Astrocyte (in vitro differentiated cells and primary cell): ENCODE measurements around the gene CDC42BPG. TPM values are rescaled to one million over a fixed set of nuclear protein-coding genes. Genes with fewer than 3 reads are reported as not detected.

Experiments used
- DNase-seq: peaks from one replicate; pipeline ENCODE4 v3.0.0-alpha.2; 2010; ENCODE audit warnings: low read depth
- FAIRE-seq: peaks from 2 replicates; lab custom pipeline; 2011; peaks lifted over from hg19 to GRCh38; lab: Jason Lieb, UNC
- H2AFZ ChIP-seq: 2 replicates; pipeline ENCODE4 v1.6.0; 2012; ENCODE audit warnings: low read depth, low read length, inconsistent platforms
- H3K27ac ChIP-seq: 2 replicates; pipeline ENCODE4 v1.5.1; 2011; ENCODE audit warnings: low read depth, low read length, inconsistent platforms
- H3K27me3 ChIP-seq: 2 replicates; pipeline ENCODE4 v1.6.0; 2011; ENCODE audit warnings: low read length, inconsistent platforms; ENCODE audit not compliant: insufficient read depth
- H3K36me3 ChIP-seq: 2 replicates; pipeline ENCODE4 v1.5.1; 2011; ENCODE audit warnings: low read length, inconsistent platforms; ENCODE audit not compliant: insufficient read depth
- H3K4me1 ChIP-seq: 2 replicates; pipeline ENCODE4 v1.5.1; 2011; ENCODE audit warnings: low read length, inconsistent platforms; ENCODE audit not compliant: insufficient read depth
- H3K4me2 ChIP-seq: 2 replicates; pipeline ENCODE4 v1.6.0; 2012; ENCODE audit warnings: low read length, inconsistent platforms
- H3K4me3 ChIP-seq: 2 replicates; pipeline ENCODE4 v1.5.1; 2011; ENCODE audit warnings: low read depth, mild to moderate bottlenecking, low read length, inconsistent platforms; ENCODE audit not compliant: insufficient read depth
- H3K79me2 ChIP-seq: 2 replicates; pipeline ENCODE4 v1.6.0; 2012; ENCODE audit warnings: mild to moderate bottlenecking, low read length, inconsistent platforms; ENCODE audit not compliant: insufficient read depth
- H3K9ac ChIP-seq: 2 replicates; pipeline ENCODE4 v1.6.0; 2012; ENCODE audit warnings: mild to moderate bottlenecking, low read length, inconsistent platforms
- H3K9me3 ChIP-seq: 2 replicates; pipeline ENCODE4 v1.5.1; 2012; ENCODE audit warnings: low read depth, mild to moderate bottlenecking, low read length, inconsistent platforms; ENCODE audit not compliant: insufficient read depth
- H4K20me1 ChIP-seq: 2 replicates; pipeline ENCODE4 v1.6.0; 2012; ENCODE audit warnings: low read length, inconsistent platforms; ENCODE audit not compliant: insufficient read depth
- H3K27ac Mint-ChIP-seq: one replicate; pipeline ENCODE4 v1.8.0; 2021; ENCODE audit warnings: mild to moderate bottlenecking, mixed read lengths; ENCODE audit not compliant: unreplicated experiment
- H3K27me3 Mint-ChIP-seq: one replicate; pipeline ENCODE4 v1.8.0; 2021; ENCODE audit warnings: low read depth, mixed read lengths; ENCODE audit not compliant: unreplicated experiment
- H3K36me3 Mint-ChIP-seq: one replicate; pipeline ENCODE4 v1.8.0; 2021; ENCODE audit warnings: low read depth, mixed read lengths; ENCODE audit not compliant: unreplicated experiment
- H3K4me1 Mint-ChIP-seq: one replicate; pipeline ENCODE4 v1.8.0; 2021; ENCODE audit warnings: low read depth, mixed read lengths; ENCODE audit not compliant: unreplicated experiment
- H3K4me3 Mint-ChIP-seq: one replicate; pipeline ENCODE4 v1.8.0; 2021; ENCODE audit warnings: mild to moderate bottlenecking, moderate library complexity, mixed read lengths; ENCODE audit not compliant: unreplicated experiment
- H3K9me3 Mint-ChIP-seq: one replicate; pipeline ENCODE4 v1.8.0; 2021; ENCODE audit warnings: mild to moderate bottlenecking, mixed read lengths; ENCODE audit not compliant: unreplicated experiment
- EZH2 ChIP-seq: IDR thresholded peaks from 2 replicates; pipeline ENCODE4 v1.6.1; 2012; ENCODE audit warnings: mild to moderate bottlenecking, low read length, inconsistent platforms; ENCODE audit not compliant: insufficient read depth
- total RNA-seq: library from RNA; stranded (reverse); gene quantifications from 2 replicates; pipeline ENCODE4 v1.2.1, GENCODE V29; 2021
- TF ChIP-seq, protein P1 (sequence below): IDR thresholded peaks from 2 replicates; pipeline ENCODE4 v1.5.1; 2011; ENCODE audit warnings: low read depth, mild to moderate bottlenecking, inconsistent platforms, low read length, moderate library complexity; ENCODE audit not compliant: insufficient read depth

CDC42BPG gene
- total RNA-seq, 1 donor from 2014 or later = 4.6 TPM

DNA sequence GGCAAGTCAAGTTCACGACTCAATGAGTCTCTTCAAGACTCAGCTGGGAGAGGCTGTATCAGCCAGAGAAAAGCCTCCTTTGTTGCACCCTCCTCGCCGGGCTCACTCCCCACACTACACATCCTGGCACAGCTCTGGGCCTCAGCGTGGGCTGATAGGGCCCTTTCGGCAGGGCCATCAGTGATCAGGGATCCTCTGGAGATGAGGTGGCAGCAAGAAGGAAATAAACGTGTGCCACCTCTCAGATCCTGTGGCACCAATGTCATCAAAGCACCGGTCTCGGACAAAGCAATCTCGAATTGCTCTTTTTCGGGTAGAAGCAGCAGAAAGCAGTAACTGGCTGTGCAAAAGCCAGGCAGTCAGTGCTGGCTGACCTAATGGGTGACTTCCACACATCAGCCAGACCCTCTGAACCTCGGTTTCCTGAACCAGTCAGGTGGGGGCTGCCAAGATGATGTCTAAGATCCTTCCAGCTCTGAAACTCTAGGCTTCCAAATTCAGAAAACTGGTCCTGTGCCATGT lies 31.8 kb upstream of the CDC42BPG start:
- Histone ChIP-seq H2AFZ (no peak overlapping the region), H3K79me2 (peaks cover 63% of the 10 kb centered on the region), H4K20me1 (peaks cover 64% of the 10 kb centered on the region), H3K27ac (peak overlapping the region; percentile 69), H3K36me3 (peaks cover 15% of the 10 kb centered on the region), H3K4me1 (peaks cover 36% of the 10 kb centered on the region), H3K9ac (peak overlapping the region; percentile 92), H3K4me2 (peak overlapping the region; percentile 98), H3K9me3 (no peaks in the 10 kb centered on the region), H3K27me3 (no peaks in the 10 kb centered on the region), H3K4me3 (peak overlapping the region; percentile 96)
- Mint-ChIP-seq H3K36me3 (peaks cover 25% of the 10 kb centered on the region), H3K4me3 (peak overlapping the region; percentile 98), H3K27ac (peak overlapping the region; percentile 89), H3K9me3 (no peaks in the 10 kb centered on the region), H3K4me1 (peaks cover 28% of the 10 kb centered on the region), H3K27me3 (no peaks in the 10 kb centered on the region)
- no peak for FAIRE-seq
- TF ChIP-seq, protein P1, sequence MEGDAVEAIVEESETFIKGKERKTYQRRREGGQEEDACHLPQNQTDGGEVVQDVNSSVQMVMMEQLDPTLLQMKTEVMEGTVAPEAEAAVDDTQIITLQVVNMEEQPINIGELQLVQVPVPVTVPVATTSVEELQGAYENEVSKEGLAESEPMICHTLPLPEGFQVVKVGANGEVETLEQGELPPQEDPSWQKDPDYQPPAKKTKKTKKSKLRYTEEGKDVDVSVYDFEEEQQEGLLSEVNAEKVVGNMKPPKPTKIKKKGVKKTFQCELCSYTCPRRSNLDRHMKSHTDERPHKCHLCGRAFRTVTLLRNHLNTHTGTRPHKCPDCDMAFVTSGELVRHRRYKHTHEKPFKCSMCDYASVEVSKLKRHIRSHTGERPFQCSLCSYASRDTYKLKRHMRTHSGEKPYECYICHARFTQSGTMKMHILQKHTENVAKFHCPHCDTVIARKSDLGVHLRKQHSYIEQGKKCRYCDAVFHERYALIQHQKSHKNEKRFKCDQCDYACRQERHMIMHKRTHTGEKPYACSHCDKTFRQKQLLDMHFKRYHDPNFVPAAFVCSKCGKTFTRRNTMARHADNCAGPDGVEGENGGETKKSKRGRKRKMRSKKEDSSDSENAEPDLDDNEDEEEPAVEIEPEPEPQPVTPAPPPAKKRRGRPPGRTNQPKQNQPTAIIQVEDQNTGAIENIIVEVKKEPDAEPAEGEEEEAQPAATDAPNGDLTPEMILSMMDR = no peak
- TF ChIP-seq EZH2 = no peak
- no peak for DNase-seq

DNA sequence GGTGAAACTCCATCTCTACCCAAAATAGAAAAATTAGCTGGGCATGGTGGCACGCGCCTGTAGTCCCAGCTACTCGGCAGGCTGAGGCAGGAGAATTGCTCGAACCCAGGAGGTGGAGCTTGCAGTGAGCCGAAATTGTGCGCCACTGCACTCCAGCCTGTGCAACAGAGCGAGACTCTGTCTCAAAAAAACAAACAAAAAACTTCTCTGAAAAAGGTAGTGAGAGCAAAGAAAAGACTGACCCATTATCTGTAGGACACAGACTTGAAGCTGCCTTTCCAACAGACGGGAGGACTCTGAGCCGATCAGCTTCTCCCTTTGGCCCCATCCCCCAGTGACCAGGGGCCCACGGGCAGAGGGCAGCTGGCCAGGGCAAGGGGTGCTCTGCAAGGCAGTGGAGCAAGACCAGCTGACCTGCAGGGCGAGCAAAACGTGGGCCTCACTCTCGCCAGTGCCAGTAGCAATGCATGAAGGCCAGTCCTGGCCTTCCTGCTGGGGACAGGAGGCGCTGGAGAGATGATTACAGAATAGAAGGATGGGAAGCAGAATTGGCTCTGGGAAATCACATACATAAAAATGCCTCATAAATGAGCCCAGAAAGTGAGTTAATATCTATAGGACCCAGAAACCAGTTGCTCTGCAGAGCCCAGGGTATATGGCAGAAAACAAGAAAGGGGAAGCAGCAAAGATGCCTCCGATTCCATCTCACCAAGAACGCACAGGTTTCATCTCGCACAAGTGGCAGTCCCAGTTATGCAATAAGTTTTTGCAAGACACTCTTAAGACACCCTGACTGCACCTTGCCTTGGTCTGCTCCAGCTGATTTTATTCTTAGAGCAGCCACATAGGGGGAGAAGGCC lies 31.1 kb upstream of the CDC42BPG start:
- Histone ChIP-seq H3K4me3 (peak overlapping the region; percentile 96), H3K79me2 (peaks cover 70% of the 10 kb centered on the region), H4K20me1 (peaks cover 71% of the 10 kb centered on the region), H3K9me3 (no peaks in the 10 kb centered on the region), H3K27me3 (no peaks in the 10 kb centered on the region), H3K36me3 (peaks cover 15% of the 10 kb centered on the region), H3K4me2 (peak overlapping the region; percentile 98), H2AFZ (no peak overlapping the region), H3K4me1 (peaks cover 42% of the 10 kb centered on the region), H3K27ac (no peak overlapping the region), H3K9ac (peak overlapping the region; percentile 92)
- Mint-ChIP-seq H3K9me3 (no peaks in the 10 kb centered on the region), H3K4me1 (peaks cover 31% of the 10 kb centered on the region), H3K27me3 (no peaks in the 10 kb centered on the region), H3K36me3 (peaks cover 25% of the 10 kb centered on the region), H3K4me3 (peak overlapping the region; percentile 98), H3K27ac (peak overlapping the region; percentile 89)
- DNase-seq (no peak), FAIRE-seq (no peak)
- no peak for TF ChIP-seq EZH2
- TF ChIP-seq, protein P1 = no peak
